GM13977 (cell line): Measurements from ENCODE around the gene UBE2I.

Source experiments
- DNase-seq: peaks from one replicate; pipeline ENCODE4 v3.0.0; 2012; ENCODE audit warnings: low spot score
- CTCF ChIP-seq: IDR thresholded peaks from 2 replicates; pipeline ENCODE4 v1.5.1; 2012; ENCODE audit warnings: mild to moderate bottlenecking, control low read depth; ENCODE audit not compliant: insufficient read depth; ENCODE audit errors: extremely low read depth, missing control alignments
- in situ Hi-C: fragments of 300-500 bp; cut with MboI; formaldehyde crosslinking; loops from one replicate; pipeline ENCODE4 v1.12.0; 2022; ENCODE audit warnings: low sequenced_read_pairs, low pct_unique_long_range_greater_than_20kb, mixed read lengths, inconsistent platforms; ENCODE audit not compliant: unreplicated experiment

UBE2I gene

GRCh38 chr16:1300664-1301476 is 8.6 kb upstream of the UBE2I start:
- in situ Hi-C loops = no loop called here
- peak; percentile 92 for DNase-seq
- peak; percentile 96 for TF ChIP-seq CTCF

- TF ChIP-seq CTCF = no peak
- in situ Hi-C loops = no loop called here
Observed at GRCh38 chr16:1301562-1301961, 7.9 kb upstream of the UBE2I start.

GRCh38 chr16:1305823-1306222 is 3.6 kb upstream of the UBE2I start:
- in situ Hi-C loops = no loop called here
- no peak for DNase-seq
- TF ChIP-seq CTCF = no peak

More at GRCh38 chr16:1301562-1301961, 7.9 kb upstream of the UBE2I start:
- DNase-seq = no peak

GRCh38 chr16:1306334-1306733 is 3.1 kb upstream of the UBE2I start:
- DNase-seq = no peak
- in situ Hi-C loops = no loop called here
- TF ChIP-seq CTCF = no peak

- no peak for DNase-seq
- no peak for TF ChIP-seq CTCF
- in situ Hi-C loops = no loop called here
Observed at GRCh38 chr16:1308036-1308976, 1.1 kb upstream of the UBE2I start.

- TF ChIP-seq CTCF = no peak
- in situ Hi-C loops = no loop called here
- DNase-seq = no peak
Observed at GRCh38 chr16:1309888-1310831, 724 bp downstream of the UBE2I start.
